ENCODE measurements around the gene PSMD5. TPM values are rescaled to one million over a fixed set of nuclear protein-coding genes. Genes with fewer than 3 reads are reported as not detected.

Gene PSMD5
- total and polyA plus RNA-seq, 9 of the 15 experiments (the other 6 are each of a cell fraction or from before 2014, with no cell fraction given), result 46.4 to 148 (median 76.3) TPM

- no peaks in the 10 kb centered on the region for H3K79me2 ChIP-seq (ENCODE audit: control insufficient read depth, insufficient read depth, low read length)
- ATAC-seq (no peak), DNase-seq (ENCODE audit: extremely low read depth in 1 of 4, low spot score in 3 of 4) (no peak), FAIRE-seq (no peak)
- H3K9ac ChIP-seq (ENCODE audit: insufficient read depth in 1 of 2, low read depth in 2 of 2, low read length in 2 of 2), result no peak overlapping the region
- in situ Hi-C loops (cut with MboI), result no loop called here
- H2AFZ ChIP-seq (ENCODE audit: low read depth, low read length), result no peak overlapping the region
- H4K20me1 ChIP-seq (replicated peaks; ENCODE audit: control insufficient read depth, insufficient read depth, low read length), result no peaks in the 10 kb centered on the region
- H3K36me3 ChIP-seq (ENCODE audit: control insufficient read depth, insufficient read depth, low read length), result no peaks in the 10 kb centered on the region
- POLR2A ChIA-PET, result interaction anchor here (0.6 to 22.9 kb wide), 3 partner anchors 13 to 46 kb away, joined by 4 to 464 read pairs (median 91); partner anchors contain the start of genes PHF19 and PSMD5
- BruUV-seq (replicated peaks), result no TSS peak
- no peaks in the 10 kb centered on the region for H3K27me3 ChIP-seq (ENCODE audit: control insufficient read depth in 2 of 2, insufficient read depth in 2 of 2, low read length in 2 of 2)
- H3K9me1 ChIP-seq (ENCODE audit: control insufficient read depth, insufficient read depth, low read length), result no peaks in the 10 kb centered on the region
- H3K9me3 ChIP-seq (replicated peaks; ENCODE audit: control insufficient read depth, insufficient read depth, low read depth, low read length), result no peaks in the 10 kb centered on the region
- TF ChIP-seq RBM22 (IDR thresholded peaks at IDR 0.05; ENCODE audit: low read depth, low read length, poor library complexity, severe bottlenecking) (no peak), SIRT6 (IDR thresholded peaks at IDR 0.05; ENCODE audit: low read depth, low read length) (no peak), POLR3G (IDR thresholded peaks at IDR 0.05; ENCODE audit: extremely low read depth, insufficient read length, insufficient replicate concordance) (no peak), NR2C2 (CRISPR knock-in tag; IDR thresholded peaks at IDR 0.05) (no peak), NR2C2 (tag; IDR thresholded peaks at IDR 0.05) (no peak), EP300 (IDR thresholded peaks at IDR 0.05; ENCODE audit: low read length) (no peak), STAT6 (CRISPR knock-in tag; IDR thresholded peaks at IDR 0.05) (no peak), KDM1A (IDR thresholded peaks at IDR 0.05) (no peak), ATF4 (CRISPR knock-in tag; IDR thresholded peaks at IDR 0.05) (no peak), ZBTB33 (CRISPR knock-in tag; IDR thresholded peaks at IDR 0.05) (no peak), SNRNP70 (optimal IDR thresholded peaks at IDR 0.05; ENCODE audit: low read depth, low read length) (no peak), SP1 (CRISPR knock-in tag; IDR thresholded peaks at IDR 0.05) (no peak), MEF2A (IDR thresholded peaks at IDR 0.05; ENCODE audit: control insufficient read depth, low read depth, low read length) (no peak), SAFB2 (IDR thresholded peaks at IDR 0.05; ENCODE audit: borderline replicate concordance, low read depth, low read length, severe bottlenecking) (no peak), CBX3 (IDR thresholded peaks at IDR 0.05; ENCODE audit: borderline replicate concordance in 1 of 2, low read length in 2 of 2) (no peak)
- TF ChIP-seq, protein P1, sequence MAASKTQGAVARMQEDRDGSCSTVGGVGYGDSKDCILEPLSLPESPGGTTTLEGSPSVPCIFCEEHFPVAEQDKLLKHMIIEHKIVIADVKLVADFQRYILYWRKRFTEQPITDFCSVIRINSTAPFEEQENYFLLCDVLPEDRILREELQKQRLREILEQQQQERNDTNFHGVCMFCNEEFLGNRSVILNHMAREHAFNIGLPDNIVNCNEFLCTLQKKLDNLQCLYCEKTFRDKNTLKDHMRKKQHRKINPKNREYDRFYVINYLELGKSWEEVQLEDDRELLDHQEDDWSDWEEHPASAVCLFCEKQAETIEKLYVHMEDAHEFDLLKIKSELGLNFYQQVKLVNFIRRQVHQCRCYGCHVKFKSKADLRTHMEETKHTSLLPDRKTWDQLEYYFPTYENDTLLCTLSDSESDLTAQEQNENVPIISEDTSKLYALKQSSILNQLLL (CRISPR knock-in tag; IDR thresholded peaks at IDR 0.05; ENCODE audit: borderline replicate concordance), result no peak
- H3K27ac ChIP-seq (ENCODE audit: extremely low read depth, low read depth, low read length), result no peak overlapping the region
- intact Hi-C loops (cut with micrococcal nuclease), result no loop called here
- H3K4me2 ChIP-seq (ENCODE audit: insufficient read depth, low read length), result no peak overlapping the region
- CTCF ChIA-PET (ENCODE audit: low intra/inter-chr PET ratio), result no interaction called here
- H3K4me3 ChIP-seq, result no peak overlapping the region
- H3K4me1 ChIP-seq (replicated peaks in 1 of 2; ENCODE audit: control insufficient read depth in 2 of 2, insufficient read depth in 2 of 2, low read length in 2 of 2), result peaks cover 19 to 39% of the 10 kb centered on the region in 2 experiments
These were observed 45.9 kb upstream of the PSMD5 start for GRCh38 chr9:120888626-120889025.
